Tibial nerve (tissue), 3 donors: ENCODE data around the gene MS4A13.

ENCODE experiments used
- CTCF ChIP-seq, 5 experiments: fragments of 200-600 bp in 3 of 5; fragments of 450-650 bp in 2 of 5; sonication (generic) in 3 of 5; IDR thresholded peaks; one replicate each; pipeline ENCODE4 v1.5.1; 2016 to 2019; ENCODE audit warnings: antibody characterized with exemption in 5 of 5, mild to moderate bottlenecking in 3 of 5, moderate library complexity in 2 of 5
- POLR2A ChIP-seq, 2 donors: fragments of 450-650 bp; IDR thresholded peaks; one replicate each; pipeline ENCODE4 v1.6.1; 2017; ENCODE audit warnings: antibody characterized with exemption in 2 of 2, mild to moderate bottlenecking in 2 of 2, moderate library complexity in 2 of 2

GRCh38 chr11:60563553-60564235, 48.5 kb downstream of the MS4A13 start:
- TF ChIP-seq CTCF (IDR thresholded peaks at IDR 0.05) (no peak), POLR2A (IDR thresholded peaks at IDR 0.05) (no peak)
